ENCODE data around the gene GNB1. TPM values are rescaled to one million over a fixed set of nuclear protein-coding genes. Genes with fewer than 3 reads are reported as not detected.
A peak's percentile ranks its signal among the peaks of the same experiment; 100 is the strongest.

The GNB1 gene
- total RNA-seq, 1 experiment from 2014 or later, result 339 TPM

GRCh38 chr1:1763657-1764621 lies 126.9 kb downstream of the GNB1 start (continued):
- TF ChIP-seq MLX (CRISPR knock-in tag; IDR thresholded peaks at IDR 0.05) (no peak), NR1H2 (CRISPR knock-in tag; IDR thresholded peaks at IDR 0.05) (no peak), AFF4 (CRISPR knock-in tag; IDR thresholded peaks at IDR 0.05; ENCODE audit: borderline replicate concordance) (no peak), ZBTB43 (CRISPR knock-in tag; IDR thresholded peaks at IDR 0.05) (no peak)

GRCh38 chr1:1761504-1762376 lies 129.1 kb downstream of the GNB1 start:
- Mint-ChIP-seq H3K4me3 (no peak overlapping the region), H3K36me3 (peaks cover 43% of the 10 kb centered on the region), H3K27ac (peak overlapping the region; percentile 11; the same call in 1 of the 2 replicates)
- TF ChIP-seq ZBTB21 (CRISPR knock-in tag; IDR thresholded peaks at IDR 0.05; ENCODE audit: borderline replicate concordance), result no peak
- no peak for TF ChIP-seq JAZF1 (CRISPR knock-in tag; IDR thresholded peaks at IDR 0.05)
- no peak for TF ChIP-seq ATF1 (CRISPR knock-in tag; IDR thresholded peaks at IDR 0.05)
- TF ChIP-seq AR (CRISPR knock-in tag; IDR thresholded peaks at IDR 0.05), result no peak
- no peak for TF ChIP-seq ZNF281 (CRISPR knock-in tag; IDR thresholded peaks at IDR 0.05)
- no peak for TF ChIP-seq PRDM15 (CRISPR knock-in tag; IDR thresholded peaks at IDR 0.05)
- no peak for TF ChIP-seq ESRRA (CRISPR knock-in tag; IDR thresholded peaks at IDR 0.05; ENCODE audit: borderline replicate concordance)
- no peak for TF ChIP-seq TCF7 (CRISPR knock-in tag; IDR thresholded peaks at IDR 0.05; ENCODE audit: low read depth)
- no peak for TF ChIP-seq ZMAT4 (CRISPR knock-in tag; IDR thresholded peaks at IDR 0.05)
- no peak for TF ChIP-seq CBFB (CRISPR knock-in tag; IDR thresholded peaks at IDR 0.05; ENCODE audit: low read depth)
- TF ChIP-seq PRRX2 (CRISPR knock-in tag; IDR thresholded peaks at IDR 0.05), result no peak
- TF ChIP-seq RELA (CRISPR knock-in tag; IDR thresholded peaks at IDR 0.05; ENCODE audit: borderline replicate concordance), result no peak
- no peak for TF ChIP-seq CREM (CRISPR knock-in tag; IDR thresholded peaks at IDR 0.05)

More at GRCh38 chr1:1761504-1762376, 129.1 kb downstream of the GNB1 start:
- no peaks in the 10 kb centered on the region for H3K27me3 Mint-ChIP-seq (ENCODE audit: low read depth)
- ATAC-seq (no peak), DNase-seq (ENCODE audit: low spot score) (no peak)
- H3K4me1 Mint-ChIP-seq, result no peaks in the 10 kb centered on the region
- POLR2A ChIA-PET, result no interaction called here
- no peaks in the 10 kb centered on the region for H3K9me3 Mint-ChIP-seq
- CTCF ChIA-PET, result no interaction called here

Measured in WTC11 (cell line).